ENCODE results near the gene EMP3. TPM values are rescaled to one million over a fixed set of nuclear protein-coding genes. Genes with fewer than 3 reads are reported as not detected.
A peak's percentile ranks its signal among the peaks of the same experiment; 100 is the strongest.

EMP3 gene
- total RNA-seq, 1 donor from 2014 or later: 37.7 TPM

- no peak for DNase-seq (ENCODE audit: extremely low read depth, low read depth, low spot score)
Measured at GRCh38 chr19:48342841-48343540, 17.6 kb downstream of the EMP3 start.

- no peak for DNase-seq (ENCODE audit: extremely low read depth, low read depth, low spot score)
Measured at GRCh38 chr19:48344892-48345291, 19.5 kb downstream of the EMP3 start.

GRCh38 chr19:48346191-48346590 lies 20.8 kb downstream of the EMP3 start:
- DNase-seq (ENCODE audit: extremely low read depth, low read depth, low spot score): no peak

- no peak for DNase-seq (ENCODE audit: extremely low read depth, low read depth, low spot score)
Measured at GRCh38 chr19:48348045-48348444, 22.7 kb downstream of the EMP3 start.

- DNase-seq (ENCODE audit: extremely low read depth, low read depth, low spot score): no peak
Measured at GRCh38 chr19:48348737-48349136, 23.4 kb downstream of the EMP3 start.

GRCh38 chr19:48350856-48351255 lies 25.5 kb downstream of the EMP3 start:
- DNase-seq (ENCODE audit: extremely low read depth, low read depth, low spot score): no peak

- no peak for DNase-seq (ENCODE audit: extremely low read depth, low read depth, low spot score)
Measured at GRCh38 chr19:48351341-48351752, 26.0 kb downstream of the EMP3 start.

GRCh38 chr19:48353677-48354076 lies 28.3 kb downstream of the EMP3 start:
- no peak for DNase-seq (ENCODE audit: extremely low read depth, low read depth, low spot score)

- DNase-seq (ENCODE audit: extremely low read depth, low read depth, low spot score): no peak
Measured at GRCh38 chr19:48354332-48354992, 29.1 kb downstream of the EMP3 start.

- DNase-seq (ENCODE audit: extremely low read depth, low read depth, low spot score): no peak
Measured at GRCh38 chr19:48355365-48355954, 30.1 kb downstream of the EMP3 start.

GRCh38 chr19:48359123-48359522 lies 33.8 kb downstream of the EMP3 start:
- DNase-seq (ENCODE audit: extremely low read depth, low read depth, low spot score): no peak

- no peak for DNase-seq (ENCODE audit: extremely low read depth, low read depth, low spot score)
Measured at GRCh38 chr19:48361912-48362311, 36.6 kb downstream of the EMP3 start.

- DNase-seq (ENCODE audit: extremely low read depth, low read depth, low spot score): peak; percentile 68
Measured at GRCh38 chr19:48362716-48363499, 37.6 kb downstream of the EMP3 start.

GRCh38 chr19:48363500-48363809 lies 38.1 kb downstream of the EMP3 start:
- no peak for DNase-seq (ENCODE audit: extremely low read depth, low read depth, low spot score)

GRCh38 chr19:48363810-48364597 lies 38.7 kb downstream of the EMP3 start, which contains the start of the genes SYNGR4 and TMEM143:
Gene SYNGR4, plus strand, starts transcription at chr19:48364367. Its CDS starts 1,476 bp downstream, at chr19:48365843.
Gene TMEM143, minus strand, starts transcription at chr19:48363940. Its CDS starts 20 bp downstream, at chr19:48363920.
- peak; percentile 91 for DNase-seq (ENCODE audit: extremely low read depth, low read depth, low spot score)

- DNase-seq (ENCODE audit: extremely low read depth, low read depth, low spot score): no peak
Measured at GRCh38 chr19:48364598-48365348, 39.4 kb downstream of the EMP3 start.

- DNase-seq (ENCODE audit: extremely low read depth, low read depth, low spot score): no peak
Measured at GRCh38 chr19:48365602-48366001, 40.2 kb downstream of the EMP3 start.

GRCh38 chr19:48367855-48368254 lies 42.5 kb downstream of the EMP3 start:
- DNase-seq (ENCODE audit: extremely low read depth, low read depth, low spot score): no peak

- no peak for DNase-seq (ENCODE audit: extremely low read depth, low read depth, low spot score)
Measured at GRCh38 chr19:48368936-48369335, 43.6 kb downstream of the EMP3 start.

GRCh38 chr19:48370955-48371354 lies 45.6 kb downstream of the EMP3 start:
- no peak for DNase-seq (ENCODE audit: extremely low read depth, low read depth, low spot score)
